ENCODE results near the gene DUSP1.
"Not testable (repeated sequence)": the region's sequence is repeated elsewhere in the genome, so short reads cannot be mapped to it uniquely, and the experiment has no call there.

Gene DUSP1, protein sequence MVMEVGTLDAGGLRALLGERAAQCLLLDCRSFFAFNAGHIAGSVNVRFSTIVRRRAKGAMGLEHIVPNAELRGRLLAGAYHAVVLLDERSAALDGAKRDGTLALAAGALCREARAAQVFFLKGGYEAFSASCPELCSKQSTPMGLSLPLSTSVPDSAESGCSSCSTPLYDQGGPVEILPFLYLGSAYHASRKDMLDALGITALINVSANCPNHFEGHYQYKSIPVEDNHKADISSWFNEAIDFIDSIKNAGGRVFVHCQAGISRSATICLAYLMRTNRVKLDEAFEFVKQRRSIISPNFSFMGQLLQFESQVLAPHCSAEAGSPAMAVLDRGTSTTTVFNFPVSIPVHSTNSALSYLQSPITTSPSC
- long read RNA-seq, donor 1, transcript DUSP1-201 (4 exons, 2,019 nt) = major isoform, 17 of 17 reads
- long read RNA-seq, donor 1, partial matches to known transcripts = 0 of 17 reads
- long read RNA-seq, donor 1, other reads (novel, unspliced or antisense) = 0 of 17 reads
- long read RNA-seq, donor 2, transcript DUSP1-201 (4 exons, 2,019 nt) = major isoform, 24 of 24 reads
- long read RNA-seq, donor 2, partial matches to known transcripts = 0 of 24 reads
- long read RNA-seq, donor 2, other reads (novel, unspliced or antisense) = 0 of 24 reads
- long read RNA-seq, donor 3, transcript DUSP1-201 (4 exons, 2,019 nt) = major isoform, 12 of 12 reads
- long read RNA-seq, donor 3, partial matches to known transcripts = 0 of 12 reads
- long read RNA-seq, donor 3, other reads (novel, unspliced or antisense) = 0 of 12 reads
- long read RNA-seq, donor 4, transcript DUSP1-201 (4 exons, 2,019 nt) = major isoform, 24 of 24 reads
- long read RNA-seq, donor 4, partial matches to known transcripts = 0 of 24 reads
- long read RNA-seq, donor 4, other reads (novel, unspliced or antisense) = 0 of 24 reads
- long read RNA-seq, donor 5, transcript DUSP1-201 (4 exons, 2,019 nt) = major isoform, 25 of 25 reads
- long read RNA-seq, donor 5, partial matches to known transcripts = 0 of 25 reads
- long read RNA-seq, donor 5, other reads (novel, unspliced or antisense) = 0 of 25 reads
- long read RNA-seq, donor 6, transcript DUSP1-201 (4 exons, 2,019 nt) = major isoform, 54 of 92 reads
- long read RNA-seq, donor 6, partial matches to known transcripts = 28 of 92 reads
- long read RNA-seq, donor 6, other reads (novel, unspliced or antisense) = 10 of 92 reads
- long read RNA-seq, donor 7, transcript DUSP1-201 (4 exons, 2,019 nt) = major isoform, 25 of 30 reads
- long read RNA-seq, donor 7, partial matches to known transcripts = 5 of 30 reads
- long read RNA-seq, donor 7, other reads (novel, unspliced or antisense) = 0 of 30 reads
- long read RNA-seq, donor 8, transcript DUSP1-201 (4 exons, 2,019 nt) = major isoform, 8 of 25 reads
- long read RNA-seq, donor 8, partial matches to known transcripts = 17 of 25 reads
- long read RNA-seq, donor 8, other reads (novel, unspliced or antisense) = 0 of 25 reads

DNA sequence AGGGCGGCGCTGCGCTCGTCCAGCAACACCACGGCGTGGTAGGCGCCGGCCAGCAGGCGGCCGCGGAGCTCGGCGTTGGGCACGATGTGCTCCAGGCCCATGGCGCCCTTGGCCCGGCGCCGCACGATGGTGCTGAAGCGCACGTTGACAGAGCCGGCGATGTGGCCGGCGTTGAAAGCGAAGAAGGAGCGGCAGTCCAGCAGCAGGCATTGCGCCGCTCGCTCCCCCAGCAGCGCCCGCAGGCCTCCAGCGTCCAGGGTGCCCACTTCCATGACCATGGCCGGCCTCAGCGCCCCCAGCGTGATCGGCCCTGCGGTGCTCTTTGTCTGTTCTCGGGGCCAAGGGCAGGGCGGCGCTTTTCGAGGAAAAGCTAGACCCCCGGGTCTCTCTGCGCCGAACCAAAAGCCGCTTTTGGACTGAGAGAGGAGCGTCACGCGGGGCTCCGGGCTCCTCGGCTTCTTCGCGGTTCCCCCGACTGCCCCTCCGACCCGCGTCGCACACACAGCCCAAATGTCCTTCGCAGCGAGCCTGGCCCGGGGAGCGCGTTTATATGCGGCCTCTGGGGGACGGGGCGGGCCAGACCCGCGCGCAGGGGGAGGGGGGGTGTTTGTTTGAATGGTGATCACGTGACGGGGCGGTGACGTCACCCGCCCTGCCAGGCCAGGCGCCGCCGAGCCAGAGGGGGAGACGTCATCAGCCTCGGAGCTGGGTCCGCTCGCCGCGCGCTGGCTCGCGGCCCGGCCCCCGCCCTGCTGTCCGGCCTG lies at the start of gene DUSP1:
Gene DUSP1, minus strand, starts transcription at position 521 of the 764 bp plus-strand sequence. Its CDS starts 243 bp downstream, at position 278.
- peak; percentile 97 for DNase-seq

DNA sequence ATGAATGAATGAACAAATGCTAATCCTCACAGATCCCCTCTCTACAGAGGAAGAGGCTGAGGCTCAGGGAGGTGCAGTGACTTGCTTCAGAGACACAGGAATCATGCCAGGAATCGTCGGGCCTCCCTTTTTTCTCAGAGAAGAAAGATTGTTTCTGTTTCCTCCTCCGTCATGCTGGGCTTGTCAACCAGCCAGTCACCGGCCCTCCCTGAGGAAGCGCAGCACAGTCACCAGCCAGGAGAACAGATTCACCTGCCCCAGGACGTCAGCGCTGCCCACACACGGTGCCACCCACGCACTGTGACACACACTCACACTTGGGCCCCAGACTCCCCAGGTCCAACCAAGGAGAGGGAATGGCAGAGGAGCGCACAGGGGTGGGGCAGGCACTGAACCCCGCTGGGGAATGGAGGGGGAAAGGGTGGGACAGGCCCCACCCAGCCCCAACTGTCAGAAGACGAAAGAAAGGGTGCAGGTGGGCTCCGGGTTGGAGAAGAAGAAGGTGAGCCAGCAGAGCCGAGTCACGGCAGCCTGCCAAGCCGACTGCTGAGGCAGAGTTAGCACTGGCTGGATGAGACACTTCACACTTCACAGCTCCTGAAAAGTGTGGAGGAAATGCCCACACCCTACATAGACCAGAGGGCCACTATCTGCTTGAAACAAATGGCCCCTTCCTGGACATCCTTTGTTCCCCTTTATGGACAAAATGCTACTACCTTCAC lies 49.2 kb upstream of the DUSP1 start:
- DNase-seq = no peak

DNA sequence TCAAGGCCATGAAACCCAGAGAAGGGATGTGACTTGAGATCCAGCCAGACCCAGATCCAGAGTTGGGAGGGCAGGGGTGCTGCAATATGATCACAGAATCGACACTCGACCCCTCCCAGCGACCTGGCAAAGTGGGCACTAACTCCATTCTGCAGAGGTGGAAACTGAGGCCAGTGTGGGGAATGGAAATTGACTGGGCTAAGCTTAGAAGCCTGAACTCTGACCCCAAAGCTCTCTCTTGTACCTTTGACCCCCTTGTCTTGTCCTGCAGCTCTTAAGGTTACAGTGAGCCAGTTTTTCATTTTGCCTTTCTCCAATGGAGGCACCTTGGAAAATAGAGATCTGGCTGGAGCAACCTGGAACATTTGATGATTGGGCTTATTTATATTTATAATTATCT lies 48.6 kb upstream of the DUSP1 start:
- no peak for DNase-seq

DNA sequence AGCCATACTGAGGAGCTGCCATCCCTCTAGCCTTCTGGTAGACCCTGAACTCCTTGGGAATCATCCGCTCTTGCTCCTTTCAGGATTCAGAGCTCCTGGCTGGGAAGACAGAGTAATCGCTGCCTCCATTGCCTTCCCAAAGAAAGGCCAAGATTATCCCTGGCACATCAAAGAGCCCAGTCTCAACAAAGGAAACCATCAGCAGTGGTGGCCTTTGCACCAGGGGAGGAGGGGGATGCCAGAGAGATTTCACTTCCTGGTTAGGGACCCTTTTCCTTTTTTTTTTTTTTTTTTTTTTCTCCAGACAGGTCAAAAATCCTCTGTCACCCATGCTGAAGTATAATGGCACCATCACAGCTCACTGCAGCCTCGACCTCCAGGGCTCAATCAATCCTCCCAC lies 47.1 kb upstream of the DUSP1 start:
- DNase-seq = no peak

DNA sequence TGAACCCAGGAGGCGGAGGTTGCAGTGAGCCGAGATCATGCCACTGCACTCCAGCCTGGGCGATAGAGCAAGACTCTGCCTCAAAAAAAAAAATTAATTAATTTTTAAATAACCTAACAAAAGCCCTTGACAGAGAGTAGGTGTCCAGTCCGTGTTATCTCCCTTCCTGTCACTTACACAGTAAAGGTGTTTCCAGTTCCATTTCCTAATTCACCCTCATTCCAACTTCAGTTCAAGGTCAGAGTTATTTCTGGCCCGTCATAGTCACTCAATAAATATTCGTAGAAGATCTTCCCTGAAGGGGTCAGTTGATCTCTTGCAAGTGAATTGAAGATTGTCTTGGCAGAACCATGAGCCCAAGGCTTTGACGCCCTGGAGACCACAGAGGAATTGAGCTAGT lies 46.7 kb upstream of the DUSP1 start:
- DNase-seq = no peak

DNA sequence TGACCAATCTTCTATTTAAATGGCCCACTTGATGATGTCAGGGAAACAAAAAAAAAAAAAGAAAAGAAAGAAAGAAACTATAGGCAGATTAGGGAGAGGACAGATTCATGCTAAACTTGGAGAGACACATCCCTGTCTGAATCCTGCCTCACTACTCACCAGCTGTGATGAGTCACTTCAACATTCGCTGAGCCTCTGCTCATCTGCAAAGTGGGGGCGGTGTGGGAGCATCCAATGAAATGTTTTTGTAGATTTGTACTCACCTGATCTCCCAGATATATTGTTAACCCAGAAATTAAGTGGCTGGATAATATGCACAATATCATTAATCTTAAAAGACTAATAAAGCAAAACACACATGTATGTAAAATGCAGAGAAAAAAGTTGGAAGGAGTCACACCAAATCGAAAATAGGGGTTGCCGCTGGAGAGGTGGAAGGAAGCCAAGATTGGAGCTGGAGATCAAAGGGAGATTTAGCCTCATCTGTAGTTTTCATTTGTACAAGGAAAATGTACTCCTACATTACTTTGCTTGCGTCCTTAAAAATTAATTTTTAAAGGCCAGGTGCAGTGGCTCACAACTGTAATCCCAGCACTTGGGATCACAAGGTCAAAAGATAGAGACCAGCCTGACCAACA lies 46.0 kb upstream of the DUSP1 start:
- no peak for DNase-seq

DNA sequence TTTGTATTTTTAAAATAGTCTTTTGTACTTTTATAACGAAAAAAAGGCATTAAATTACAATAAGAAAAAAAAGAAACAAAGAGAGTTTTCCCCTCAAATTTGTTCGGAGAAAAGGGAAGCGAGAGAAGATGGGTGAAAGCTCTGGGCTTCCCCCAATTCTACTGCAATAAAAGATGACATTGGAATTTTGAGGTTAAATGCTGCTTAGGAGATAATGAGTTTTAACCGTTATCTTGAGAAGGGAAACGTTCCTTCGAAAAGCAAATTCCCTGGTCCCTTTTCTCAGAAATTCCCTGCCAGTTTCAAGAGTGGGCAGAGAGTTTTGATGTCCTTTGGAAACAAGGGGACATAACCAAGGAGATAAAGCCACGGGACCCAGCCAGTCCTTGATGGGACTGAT lies 44.6 kb upstream of the DUSP1 start:
- no peak for DNase-seq

DNA sequence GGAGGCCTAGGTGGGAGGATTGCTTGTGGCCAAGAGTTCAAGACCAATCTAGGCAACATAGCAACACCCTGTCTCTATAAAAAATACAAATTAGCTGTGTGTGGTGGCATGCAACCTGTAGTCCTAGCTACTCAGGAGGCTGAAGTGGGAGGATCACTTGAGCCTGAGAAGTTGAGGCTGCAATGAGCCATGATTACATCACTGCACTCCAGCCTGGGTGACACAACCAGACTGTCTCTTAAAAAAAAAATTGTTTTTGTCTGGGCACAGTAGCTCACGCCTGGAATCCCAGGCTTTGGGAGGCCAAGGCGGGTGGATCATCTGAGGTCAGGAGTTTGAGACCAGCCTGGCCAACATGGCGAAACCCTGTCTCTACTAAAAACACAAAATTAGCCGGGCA lies 40.0 kb upstream of the DUSP1 start:
- not testable (repeated sequence) for DNase-seq

DNA sequence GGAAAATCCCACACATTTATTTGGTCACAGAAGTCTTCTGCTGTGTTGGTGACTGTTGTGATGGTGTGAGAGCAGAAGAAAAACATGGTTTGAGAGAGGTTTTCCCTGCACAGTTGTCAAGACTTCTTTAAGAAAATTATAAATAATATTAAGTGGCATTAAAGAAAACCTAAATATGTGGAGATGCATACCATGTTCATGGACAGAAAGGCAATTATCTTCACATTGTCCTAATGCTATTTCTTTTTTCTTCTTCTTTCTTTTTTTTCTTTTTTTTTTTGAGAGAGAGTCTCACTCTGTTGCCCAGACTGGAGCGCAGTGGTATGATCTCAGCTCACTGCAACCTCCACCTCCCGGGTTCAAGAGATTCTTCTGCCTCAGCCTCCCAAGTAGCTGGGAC lies 38.8 kb upstream of the DUSP1 start:
- no peak for DNase-seq

DNA sequence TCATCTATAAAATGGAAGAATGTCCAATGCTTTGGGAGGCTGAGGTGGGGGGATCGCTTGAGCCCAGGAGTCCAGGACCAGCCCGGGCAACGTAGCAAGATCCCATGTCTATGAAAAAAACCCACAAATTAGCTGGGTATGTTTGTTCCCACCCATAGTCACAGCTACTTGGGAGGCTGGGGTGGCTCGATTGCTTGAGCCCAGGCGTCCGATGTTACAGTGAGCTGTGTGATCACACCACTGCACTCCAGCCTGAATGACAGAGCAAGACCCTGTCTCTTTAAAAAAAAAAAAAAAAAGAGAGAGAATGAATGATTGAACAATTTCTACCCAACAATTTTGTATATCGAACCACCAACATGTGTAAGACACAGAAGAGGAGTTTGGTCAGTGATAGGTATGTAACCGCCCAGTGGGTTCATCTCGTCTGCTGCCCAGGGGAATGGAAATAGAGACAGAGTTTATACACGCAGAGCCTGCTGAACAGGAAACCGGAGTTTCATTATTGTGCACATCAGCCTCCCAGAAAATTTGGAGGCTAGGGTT lies 36.8 kb upstream of the DUSP1 start:
- DNase-seq = no peak

DNA sequence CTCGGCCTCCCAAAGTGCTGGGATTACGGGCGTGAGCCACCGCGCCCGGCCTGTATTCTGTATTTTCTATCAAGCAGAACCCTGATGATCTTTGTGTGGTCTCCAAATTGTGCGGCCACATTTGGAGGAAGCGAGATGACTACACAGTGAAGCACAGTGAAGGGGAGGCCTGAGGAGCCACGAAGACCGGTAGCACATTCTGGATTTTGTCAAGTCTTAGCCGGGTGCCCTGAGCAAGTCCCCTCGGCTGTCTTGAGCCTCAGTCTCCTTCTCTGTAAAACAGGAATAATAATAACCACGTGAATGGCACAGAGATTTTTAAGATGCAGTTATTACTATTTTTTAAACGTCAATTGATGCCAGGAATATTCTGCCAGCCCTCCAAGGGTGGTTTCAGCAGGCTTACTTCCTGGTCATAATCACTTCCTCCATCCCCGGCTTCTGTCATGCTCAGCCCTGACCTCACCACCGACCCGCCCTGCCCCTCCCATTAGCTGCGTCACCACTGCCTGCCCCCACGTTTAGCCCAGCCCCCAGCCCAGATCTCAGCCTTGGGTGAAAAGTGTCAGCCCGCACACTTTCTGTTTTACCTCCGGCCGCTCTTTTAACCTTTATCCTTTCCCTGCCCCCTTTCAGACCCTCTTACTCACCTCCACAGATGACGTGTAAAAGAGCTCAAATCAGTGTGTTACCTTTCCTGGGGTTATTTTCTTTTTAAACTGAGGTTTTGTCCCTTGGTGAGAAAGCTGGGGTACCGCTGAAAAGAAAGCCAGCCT lies 36.1 kb upstream of the DUSP1 start:
- peak; percentile 42 for DNase-seq

DNA sequence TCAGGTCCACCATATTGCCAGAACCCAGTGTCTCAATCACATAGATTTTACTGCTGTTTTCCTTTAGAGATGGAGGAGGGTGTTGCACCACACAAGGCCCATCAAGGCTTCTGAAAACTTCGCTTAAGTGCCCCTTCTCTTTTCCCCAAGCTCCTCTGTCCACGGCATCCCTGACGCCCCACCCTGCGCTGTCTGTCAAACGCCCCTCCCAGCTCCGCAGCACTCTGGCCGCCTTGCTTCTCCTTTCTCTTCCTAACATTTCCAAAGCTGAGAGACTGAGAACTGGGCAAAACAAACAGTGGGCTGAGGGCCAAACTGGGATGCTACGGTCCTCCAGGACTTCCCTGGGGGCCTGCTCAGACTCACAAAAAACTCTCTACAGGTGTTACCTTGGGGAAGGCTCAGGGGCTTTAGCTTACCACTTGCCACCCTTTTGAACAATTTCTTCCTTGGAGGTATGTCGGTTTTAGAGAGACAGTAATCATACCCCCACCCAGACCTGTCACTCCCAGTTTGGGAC lies 34.8 kb upstream of the DUSP1 start:
- DNase-seq = no peak

DNA sequence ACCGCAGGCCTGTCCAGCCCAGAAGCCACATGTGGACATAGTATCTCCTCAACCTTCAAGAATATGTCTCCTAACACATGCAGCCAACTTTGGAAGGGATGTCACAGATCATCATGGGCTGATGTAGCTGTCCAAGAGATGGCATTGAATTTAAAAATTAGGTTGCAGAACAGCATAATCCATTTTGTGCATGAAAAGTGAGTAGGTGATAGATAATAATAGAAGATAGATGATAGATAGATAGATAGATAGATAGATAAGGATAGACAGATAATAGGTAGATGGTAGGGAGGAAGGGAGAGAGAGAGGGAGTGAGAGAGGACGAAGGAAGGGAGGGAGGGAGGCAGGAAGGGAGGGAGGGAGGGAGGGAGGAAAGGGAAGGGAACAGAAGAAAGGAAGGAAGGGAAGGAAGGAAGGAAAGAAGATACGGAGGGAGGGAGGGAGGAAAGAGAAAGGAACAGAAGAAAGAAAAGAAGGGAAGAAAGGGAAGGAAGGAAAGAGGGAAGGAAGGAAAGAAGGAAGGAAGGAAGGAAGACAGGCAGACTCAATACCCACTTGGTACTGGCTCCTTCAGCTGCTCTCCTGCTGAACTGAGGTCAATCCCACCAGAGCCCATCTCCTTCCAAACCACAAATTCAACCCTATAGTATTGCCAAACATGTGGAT lies 34.2 kb upstream of the DUSP1 start:
- DNase-seq = no peak

DNA sequence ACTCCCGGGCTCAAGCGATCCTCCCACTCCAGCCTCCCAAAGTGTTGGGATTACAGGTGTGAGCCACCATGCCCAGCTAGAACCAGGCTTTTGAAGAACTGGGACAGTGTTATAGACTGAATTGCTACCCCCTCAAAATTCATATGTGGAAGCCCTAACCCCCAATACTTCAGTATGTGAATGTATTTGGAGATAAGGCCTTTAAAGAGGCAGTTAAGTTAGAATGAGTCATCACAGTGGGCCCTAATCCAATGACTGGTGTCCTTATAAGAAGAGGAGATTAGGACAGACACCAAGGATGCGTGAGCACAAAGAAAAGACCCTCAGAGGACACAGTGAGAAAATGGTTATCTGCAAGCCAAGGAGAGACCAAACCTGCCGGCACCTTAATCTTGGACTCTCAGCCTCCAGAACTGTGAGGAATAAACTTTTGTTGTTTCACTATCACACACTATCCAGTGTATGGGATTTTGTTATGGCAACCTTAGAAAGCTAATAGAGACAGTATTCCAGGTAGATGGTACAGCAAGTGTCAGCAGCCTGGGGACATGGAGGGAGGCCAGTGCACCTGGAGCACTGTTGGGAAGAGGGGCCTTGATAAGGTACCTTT lies 31.7 kb upstream of the DUSP1 start:
- DNase-seq = no peak

DNA sequence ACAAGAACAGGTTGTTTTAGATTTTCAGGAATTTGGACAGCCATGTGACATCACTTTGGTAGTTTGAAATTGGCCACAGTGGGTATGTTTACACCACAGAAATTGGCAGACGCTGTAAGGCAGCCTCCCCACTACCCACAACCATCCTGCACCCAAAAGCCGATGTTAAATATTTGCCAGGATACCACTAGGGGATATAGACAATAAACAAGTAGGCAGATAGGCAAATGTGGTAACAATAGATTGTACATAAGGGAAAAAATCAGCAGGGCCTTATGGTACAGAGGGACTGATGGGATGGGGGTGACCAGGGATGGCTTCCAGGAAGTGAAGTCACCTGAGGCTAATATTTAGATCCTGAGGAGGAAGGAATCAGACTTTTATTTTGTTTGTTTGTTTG lies 31.1 kb upstream of the DUSP1 start:
- DNase-seq = no peak

DNA sequence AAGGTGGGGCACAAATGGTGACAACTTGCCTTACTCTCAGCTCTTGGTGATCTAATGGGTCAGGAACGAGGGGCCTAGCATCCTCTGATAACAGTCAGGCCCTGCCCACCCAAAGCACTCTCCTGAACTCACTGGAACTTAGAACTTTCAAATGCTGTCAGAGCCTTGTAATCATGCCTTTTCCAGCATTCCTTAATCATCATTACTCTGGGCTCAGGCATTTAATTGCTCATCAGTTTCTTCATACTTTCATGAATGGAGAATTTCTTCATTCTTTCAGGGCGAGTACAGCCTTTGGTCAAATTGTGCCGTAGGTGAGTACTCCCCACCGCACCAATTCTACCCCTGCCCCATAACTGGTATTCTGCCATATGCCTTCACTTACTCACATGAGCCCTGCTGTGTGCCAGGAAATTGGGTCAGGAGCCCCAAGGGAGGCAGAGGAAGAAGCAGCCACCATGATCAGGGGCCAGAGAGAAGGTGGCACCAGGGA lies 30.2 kb upstream of the DUSP1 start:
- DNase-seq = no peak

DNA sequence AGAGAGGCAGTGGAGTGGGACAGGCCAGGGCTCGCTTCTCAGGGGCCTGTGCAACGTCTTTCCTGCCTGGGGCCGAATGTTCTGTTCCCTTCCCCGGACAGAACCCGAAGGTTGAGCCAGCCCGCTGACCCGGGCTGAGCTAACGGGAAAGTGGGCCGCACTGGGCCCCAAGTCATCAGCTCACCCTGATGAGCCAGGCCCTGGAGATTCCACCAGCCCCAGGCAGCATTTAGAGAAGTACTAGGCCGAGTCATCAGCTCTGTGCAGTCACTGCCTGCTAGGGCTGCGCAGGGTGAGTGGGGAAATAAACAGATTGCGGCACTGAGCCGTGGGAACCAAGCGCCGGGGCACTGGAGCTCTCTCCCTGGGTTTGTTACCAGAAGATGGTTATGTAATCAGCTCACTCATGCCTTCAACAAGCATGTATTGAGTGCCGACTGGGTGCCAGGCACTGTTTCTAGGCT lies 29.1 kb upstream of the DUSP1 start:
- no peak for DNase-seq

All from right kidney (tissue), 9 donors.